Measurements from ENCODE around the gene RALGAPA2.
"Not testable (repeated sequence)": the region's sequence is repeated elsewhere in the genome, so short reads cannot be mapped to it uniquely, and the experiment has no call there.

Gene RALGAPA2

GRCh38 chr20:20371681-20372080 lies 340.8 kb downstream of the RALGAPA2 start:
- no peak for DNase-seq

- DNase-seq: no peak
Observed at GRCh38 chr20:20371083-20371482, 341.4 kb downstream of the RALGAPA2 start.

GRCh38 chr20:20370094-20370575 lies 342.3 kb downstream of the RALGAPA2 start:
- DNase-seq: peak in 1 of 58 donors; percentile 8

- DNase-seq: peak in 7 of 58 donors; percentile 12 to 40 (median 32)
Observed at GRCh38 chr20:20369250-20370093, 343.0 kb downstream of the RALGAPA2 start.

GRCh38 chr20:20368418-20369249 lies 343.8 kb downstream of the RALGAPA2 start:
- peak in 2 of 58 donors; percentile 22 to 40 for DNase-seq

GRCh38 chr20:20367575-20368417 lies 344.6 kb downstream of the RALGAPA2 start, which contains the start of gene INSM1:
TSS of gene INSM1 (plus strand) at chr20:20368104. CDS start at chr20:20368268, 164 bp downstream.
- peak in 41 of 58 donors; percentile 26 to 84 (median 62) for DNase-seq

GRCh38 chr20:20366876-20367574 lies 345.4 kb downstream of the RALGAPA2 start:
- DNase-seq: peak in 14 of 58 donors; percentile 8 to 64 (median 45)

GRCh38 chr20:20366551-20366875 lies 345.9 kb downstream of the RALGAPA2 start:
- peak in 2 of 58 donors; percentile 46 to 53 for DNase-seq

GRCh38 chr20:20365480-20366161 lies 346.8 kb downstream of the RALGAPA2 start:
- DNase-seq: no peak

GRCh38 chr20:20364593-20365479 lies 347.6 kb downstream of the RALGAPA2 start:
- DNase-seq: no peak

- no peak for DNase-seq
Observed at GRCh38 chr20:20363799-20364592, 348.4 kb downstream of the RALGAPA2 start.

- DNase-seq: peak in 1 of 58 donors; percentile 29
Observed at GRCh38 chr20:20363434-20363798, 349.0 kb downstream of the RALGAPA2 start.

GRCh38 chr20:20362774-20363433 lies 349.5 kb downstream of the RALGAPA2 start:
- DNase-seq: peak in 7 of 58 donors; percentile 13 to 40 (median 20)

- DNase-seq: peak in 28 of 58 donors; percentile 13 to 66 (median 39)
Observed at GRCh38 chr20:20360464-20360863, 352.0 kb downstream of the RALGAPA2 start.

- no peak for DNase-seq
Observed at GRCh38 chr20:20359628-20360027, 352.8 kb downstream of the RALGAPA2 start.

GRCh38 chr20:20358801-20359200 lies 353.6 kb downstream of the RALGAPA2 start:
- no peak for DNase-seq

GRCh38 chr20:20355503-20355902 lies 356.9 kb downstream of the RALGAPA2 start:
- not testable (repeated sequence) for DNase-seq
